Hepatocyte (in vitro differentiated cells): Measurements from ENCODE around the gene SELENOW.

Experiments
- EZH2 ChIP-seq: fragments of 200-600 bp; sonication (generic); IDR thresholded peaks from 2 replicates; pipeline ENCODE4 v1.6.1; 2016; ENCODE audit warnings: antibody characterized with exemption, mild to moderate bottlenecking, borderline replicate concordance
- EZH2phosphoT487 ChIP-seq: fragments of 200-600 bp; sonication (generic); IDR thresholded peaks from one replicate; pipeline ENCODE4 v1.6.1; 2018; ENCODE audit warnings: antibody characterized with exemption, mild to moderate bottlenecking, low read depth, moderate library complexity; ENCODE audit not compliant: unreplicated experiment, severe bottlenecking
- TF ChIP-seq, protein P1 (sequence below): fragments of 200-600 bp; sonication (generic); IDR thresholded peaks from 2 replicates; pipeline ENCODE4 v1.5.1; 2016; ENCODE audit warnings: antibody characterized with exemption, mild to moderate bottlenecking; ENCODE audit not compliant: poor library complexity

- TF ChIP-seq EZH2phosphoT487, result no peak
- TF ChIP-seq, protein P1, sequence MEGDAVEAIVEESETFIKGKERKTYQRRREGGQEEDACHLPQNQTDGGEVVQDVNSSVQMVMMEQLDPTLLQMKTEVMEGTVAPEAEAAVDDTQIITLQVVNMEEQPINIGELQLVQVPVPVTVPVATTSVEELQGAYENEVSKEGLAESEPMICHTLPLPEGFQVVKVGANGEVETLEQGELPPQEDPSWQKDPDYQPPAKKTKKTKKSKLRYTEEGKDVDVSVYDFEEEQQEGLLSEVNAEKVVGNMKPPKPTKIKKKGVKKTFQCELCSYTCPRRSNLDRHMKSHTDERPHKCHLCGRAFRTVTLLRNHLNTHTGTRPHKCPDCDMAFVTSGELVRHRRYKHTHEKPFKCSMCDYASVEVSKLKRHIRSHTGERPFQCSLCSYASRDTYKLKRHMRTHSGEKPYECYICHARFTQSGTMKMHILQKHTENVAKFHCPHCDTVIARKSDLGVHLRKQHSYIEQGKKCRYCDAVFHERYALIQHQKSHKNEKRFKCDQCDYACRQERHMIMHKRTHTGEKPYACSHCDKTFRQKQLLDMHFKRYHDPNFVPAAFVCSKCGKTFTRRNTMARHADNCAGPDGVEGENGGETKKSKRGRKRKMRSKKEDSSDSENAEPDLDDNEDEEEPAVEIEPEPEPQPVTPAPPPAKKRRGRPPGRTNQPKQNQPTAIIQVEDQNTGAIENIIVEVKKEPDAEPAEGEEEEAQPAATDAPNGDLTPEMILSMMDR, result no peak
- no peak for TF ChIP-seq EZH2
These were observed 3.2 kb downstream of the SELENOW start for GRCh38 chr19:47781590-47782262.
